ENCODE measurements around the gene SYT5. TPM values are rescaled to one million over a fixed set of nuclear protein-coding genes. Genes with fewer than 3 reads are reported as not detected.

Gene SYT5
- total and polyA plus RNA-seq, 9 of the 15 experiments (the other 6 are each of a cell fraction or from before 2014, with no cell fraction given) = 1.3 to 20.9 (median 8.8) TPM

DNA sequence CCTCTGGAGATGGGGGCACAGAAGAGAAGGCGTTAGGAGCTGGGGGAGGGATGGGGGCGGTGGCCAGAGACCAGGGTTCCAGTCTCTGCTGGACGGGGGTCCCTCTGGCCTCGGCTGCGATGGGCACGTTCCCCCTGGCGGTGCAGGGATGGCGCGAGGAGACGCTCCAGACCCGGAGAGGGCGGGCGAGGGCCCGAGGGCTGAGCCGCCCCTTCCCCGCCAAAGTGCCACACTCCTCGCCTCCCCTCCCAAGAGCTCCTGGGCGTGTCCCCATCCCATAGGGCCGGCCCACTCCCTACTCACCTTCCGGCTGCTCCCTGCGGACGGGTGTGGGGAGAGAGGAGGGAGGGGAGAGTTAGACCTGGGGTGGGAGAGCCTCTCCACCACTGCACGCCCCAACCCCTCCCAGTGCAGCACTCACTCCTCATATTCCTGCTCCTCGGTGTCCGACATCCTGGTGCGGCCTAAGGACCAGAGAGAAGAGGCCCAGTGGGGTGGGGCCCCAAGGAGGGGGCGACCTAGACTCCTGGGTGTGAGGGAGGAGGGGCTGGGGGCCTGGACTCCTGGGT lies 33.3 kb downstream of the SYT5 start (continued):
- TF ChIP-seq, protein P1, sequence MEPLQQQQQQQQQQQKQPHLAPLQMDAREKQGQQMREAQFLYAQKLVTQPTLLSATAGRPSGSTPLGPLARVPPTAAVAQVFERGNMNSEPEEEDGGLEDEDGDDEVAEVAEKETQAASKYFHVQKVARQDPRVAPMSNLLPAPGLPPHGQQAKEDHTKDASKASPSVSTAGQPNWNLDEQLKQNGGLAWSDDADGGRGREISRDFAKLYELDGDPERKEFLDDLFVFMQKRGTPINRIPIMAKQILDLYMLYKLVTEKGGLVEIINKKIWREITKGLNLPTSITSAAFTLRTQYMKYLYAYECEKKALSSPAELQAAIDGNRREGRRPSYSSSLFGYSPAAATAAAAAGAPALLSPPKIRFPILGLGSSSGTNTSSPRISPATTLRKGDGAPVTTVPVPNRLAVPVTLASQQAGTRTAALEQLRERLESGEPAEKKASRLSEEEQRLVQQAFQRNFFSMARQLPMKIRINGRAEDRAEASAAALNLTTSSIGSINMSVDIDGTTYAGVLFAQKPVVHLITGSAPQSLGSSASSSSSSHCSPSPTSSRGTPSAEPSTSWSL (CRISPR knock-in tag; IDR thresholded peaks at IDR 0.05; ENCODE audit: borderline replicate concordance) = no peak
- TF ChIP-seq FIP1L1 (IDR thresholded peaks at IDR 0.05; ENCODE audit: low read depth, low read length, poor library complexity, severe bottlenecking) = no peak

DNA sequence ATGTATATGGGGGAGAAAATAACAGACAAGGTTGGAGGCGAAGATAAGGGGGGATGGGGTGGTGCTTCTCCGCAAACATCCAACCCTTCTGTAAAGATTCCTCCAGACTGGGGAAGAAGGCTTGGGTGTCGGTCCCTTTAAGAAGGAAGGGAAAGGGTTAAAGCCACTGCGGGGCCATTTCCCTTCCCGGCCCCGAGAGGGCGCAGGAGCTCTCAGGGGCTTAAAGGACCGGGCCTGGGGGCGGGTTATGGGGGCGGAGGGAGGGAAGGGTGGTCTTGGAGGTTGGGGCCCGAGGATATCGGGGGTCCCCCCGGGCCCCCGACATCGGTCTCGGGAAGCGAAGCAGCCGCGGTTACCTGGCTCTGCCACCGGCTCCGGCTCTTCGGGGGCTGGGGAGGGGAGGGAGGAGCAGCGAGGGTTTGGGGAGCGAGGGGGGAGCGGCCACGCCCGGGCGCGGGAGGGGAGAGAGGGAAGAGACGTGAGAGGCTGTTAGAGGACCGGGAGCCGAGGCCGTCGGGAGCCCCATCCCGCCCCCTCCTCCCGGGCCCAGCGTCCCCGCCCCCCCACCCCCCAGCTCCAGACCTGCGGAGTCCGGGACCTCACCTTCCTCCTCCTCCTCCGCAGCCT lies 33.9 kb downstream of the SYT5 start:
- BruUV-seq (replicated peaks) = no TSS peak
- intact Hi-C loops (cut with micrococcal nuclease) (loop anchor here (1.0 to 10.0 kb wide), 2 partner anchors 13 to 489 kb away; no protein-coding TSS in a partner anchor), in situ Hi-C loops (cut with MboI) (loop anchor here (25.0 kb wide), 1 partner anchor 491 kb away; the partner anchor contains the start of genes CCDC106, ZNF580 and ZNF581)
- no peaks in the 10 kb centered on the region for H3K9me1 ChIP-seq (ENCODE audit: control insufficient read depth, insufficient read depth, low read length)
- peak; percentile 87 for ATAC-seq
- H3K9me3 ChIP-seq (replicated peaks; ENCODE audit: control insufficient read depth, insufficient read depth, low read depth, low read length) = no peaks in the 10 kb centered on the region
- H3K27ac ChIP-seq (ENCODE audit: extremely low read depth, low read depth, low read length) = peak overlapping the region; percentile 69
- H3K36me3 ChIP-seq (ENCODE audit: control insufficient read depth, insufficient read depth, low read length) = peaks cover 18% of the 10 kb centered on the region; the same call in 2 of the 3 replicates
- POLR2A ChIA-PET = interaction anchor here (0.6 to 2.1 kb wide), 10 partner anchors 10 to 703 kb away, joined by 3 to 13 read pairs (median 4); partner anchors contain the start of genes PPP6R1 and TNNI3
- 0% methylated on average over 7 of the region's 41 CpGs for WGBS (ENCODE audit: insufficient coverage, low coverage, missing lambda C conversion rate)
- peak overlapping the region; percentile 63 to 83; a peak in 3 of 4 replicates for H3K9ac ChIP-seq (ENCODE audit: insufficient read depth in 1 of 2, low read depth in 2 of 2, low read length in 2 of 2)
- CTCF ChIA-PET (ENCODE audit: low intra/inter-chr PET ratio) = interaction anchor here (0.9 to 1.5 kb wide), 3 partner anchors 10 to 357 kb away, joined by 3 to 6 read pairs (median 4); no protein-coding TSS in a partner anchor
- peak overlapping the region; percentile 83; the same call in 1 of the 2 replicates for H3K4me2 ChIP-seq (ENCODE audit: insufficient read depth, low read length)
- no peaks in the 10 kb centered on the region for H4K20me1 ChIP-seq (replicated peaks; ENCODE audit: control insufficient read depth, insufficient read depth, low read length)
- peak overlapping the region; percentile 89 for H2AFZ ChIP-seq (ENCODE audit: low read depth, low read length)
- peak; percentile 88 to 92 (median 90) for DNase-seq (ENCODE audit: extremely low read depth in 1 of 4, low spot score in 3 of 4)
- H3K4me3 ChIP-seq = peak overlapping the region; percentile 88
- H3K4me1 ChIP-seq (replicated peaks in 1 of 2; ENCODE audit: control insufficient read depth in 2 of 2, insufficient read depth in 2 of 2, low read length in 2 of 2) = peaks cover 16 to 54% of the 10 kb centered on the region in 2 experiments
- peaks cover 16% of the 10 kb centered on the region for H3K79me2 ChIP-seq (ENCODE audit: control insufficient read depth, insufficient read depth, low read length)
- no peaks in the 10 kb centered on the region for H3K27me3 ChIP-seq (ENCODE audit: control insufficient read depth in 2 of 2, insufficient read depth in 2 of 2, low read length in 2 of 2)
- peak; percentile 94 for FAIRE-seq
- no peak for TF ChIP-seq ZNF589 (CRISPR knock-in tag; IDR thresholded peaks at IDR 0.05; ENCODE audit: low read depth)
- no peak for TF ChIP-seq RBM39 (optimal IDR thresholded peaks at IDR 0.05; ENCODE audit: low read depth, low read length)
- peak in 1 of 2 experiments; percentile 38; a peak in 3 of 4 replicates for TF ChIP-seq RCOR1 (IDR thresholded peaks at IDR 0.05; ENCODE audit: borderline replicate concordance in 1 of 2, low read depth in 2 of 2, low read length in 2 of 2)
- TF ChIP-seq, protein P2, sequence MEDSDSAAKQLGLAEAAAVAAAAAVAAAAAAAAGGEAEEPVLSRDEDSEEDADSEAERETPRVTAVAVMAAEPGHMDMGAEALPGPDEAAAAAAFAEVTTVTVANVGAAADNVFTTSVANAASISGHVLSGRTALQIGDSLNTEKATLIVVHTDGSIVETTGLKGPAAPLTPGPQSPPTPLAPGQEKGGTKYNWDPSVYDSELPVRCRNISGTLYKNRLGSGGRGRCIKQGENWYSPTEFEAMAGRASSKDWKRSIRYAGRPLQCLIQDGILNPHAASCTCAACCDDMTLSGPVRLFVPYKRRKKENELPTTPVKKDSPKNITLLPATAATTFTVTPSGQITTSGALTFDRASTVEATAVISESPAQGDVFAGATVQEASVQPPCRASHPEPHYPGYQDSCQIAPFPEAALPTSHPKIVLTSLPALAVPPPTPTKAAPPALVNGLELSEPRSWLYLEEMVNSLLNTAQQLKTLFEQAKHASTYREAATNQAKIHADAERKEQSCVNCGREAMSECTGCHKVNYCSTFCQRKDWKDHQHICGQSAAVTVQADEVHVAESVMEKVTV (CRISPR knock-in tag; IDR thresholded peaks at IDR 0.05) = 0 out of 2 replicates have a peak, but pooled peaks have one; percentile 12
- TF ChIP-seq BRCA1 (IDR thresholded peaks at IDR 0.05) = no peak
- no peak for TF ChIP-seq BRCA1 (CRISPR knock-in tag; IDR thresholded peaks at IDR 0.05)
- TF ChIP-seq ETV6 (IDR thresholded peaks at IDR 0.05; ENCODE audit: borderline replicate concordance in 1 of 2, low read depth in 2 of 2, low read length in 1 of 2) = 0 out of 4 replicates have a peak, but pooled peaks of 1 of the 2 experiments have one; percentile 19
- TF ChIP-seq ETV6 (CRISPR knock-in tag; IDR thresholded peaks at IDR 0.05; ENCODE audit: borderline replicate concordance) = no peak
- peak; percentile 16; the same call in 1 of the 2 replicates for TF ChIP-seq BCOR (IDR thresholded peaks at IDR 0.05)
- no peak for TF ChIP-seq ZNF695 (CRISPR knock-in tag; IDR thresholded peaks at IDR 0.05)
